ENCODE data around the gene PLA2G4A.

The PLA2G4A gene

GRCh38 chr1:186967656-186968394 is 139.1 kb downstream of the PLA2G4A start:
- no peaks in the 10 kb centered on the region for H3K9me3 ChIP-seq (ENCODE audit: insufficient read depth, low read depth, low read length)
- no peaks in the 10 kb centered on the region for H3F3A ChIP-seq (ENCODE audit: low read depth)
- no peaks in the 10 kb centered on the region for H3K27me3 ChIP-seq (ENCODE audit: insufficient read depth, low read length, poor library complexity, severe bottlenecking)
- no peaks in the 10 kb centered on the region for H3K9me2 ChIP-seq (replicated peaks; ENCODE audit: low read depth, low read length)
- no peak overlapping the region for H3K4me3 ChIP-seq (ENCODE audit: low read length, poor library complexity, severe bottlenecking)
- no peaks in the 10 kb centered on the region for H3K79me2 ChIP-seq (ENCODE audit: insufficient read depth, low read length)
- no peaks in the 10 kb centered on the region for H3K4me1 ChIP-seq (ENCODE audit: insufficient read depth, low read length, poor library complexity, severe bottlenecking)
- no peak overlapping the region for H3K4me2 ChIP-seq (ENCODE audit: low read depth, low read length, poor library complexity, severe bottlenecking)
- no peaks in the 10 kb centered on the region for H4K20me1 ChIP-seq (ENCODE audit: insufficient read depth, low read length, poor library complexity, severe bottlenecking)
- no peaks in the 10 kb centered on the region for H3K36me3 ChIP-seq (ENCODE audit: insufficient read depth, low read length)
- no peak overlapping the region for H2AFZ ChIP-seq (ENCODE audit: low read length)
- H3K9ac ChIP-seq (ENCODE audit: low read depth, low read length, poor library complexity, severe bottlenecking): no peak overlapping the region
- no peak for TF ChIP-seq EZH2phosphoT487 (IDR thresholded peaks at IDR 0.05; ENCODE audit: borderline replicate concordance)
- TF ChIP-seq, protein P1, sequence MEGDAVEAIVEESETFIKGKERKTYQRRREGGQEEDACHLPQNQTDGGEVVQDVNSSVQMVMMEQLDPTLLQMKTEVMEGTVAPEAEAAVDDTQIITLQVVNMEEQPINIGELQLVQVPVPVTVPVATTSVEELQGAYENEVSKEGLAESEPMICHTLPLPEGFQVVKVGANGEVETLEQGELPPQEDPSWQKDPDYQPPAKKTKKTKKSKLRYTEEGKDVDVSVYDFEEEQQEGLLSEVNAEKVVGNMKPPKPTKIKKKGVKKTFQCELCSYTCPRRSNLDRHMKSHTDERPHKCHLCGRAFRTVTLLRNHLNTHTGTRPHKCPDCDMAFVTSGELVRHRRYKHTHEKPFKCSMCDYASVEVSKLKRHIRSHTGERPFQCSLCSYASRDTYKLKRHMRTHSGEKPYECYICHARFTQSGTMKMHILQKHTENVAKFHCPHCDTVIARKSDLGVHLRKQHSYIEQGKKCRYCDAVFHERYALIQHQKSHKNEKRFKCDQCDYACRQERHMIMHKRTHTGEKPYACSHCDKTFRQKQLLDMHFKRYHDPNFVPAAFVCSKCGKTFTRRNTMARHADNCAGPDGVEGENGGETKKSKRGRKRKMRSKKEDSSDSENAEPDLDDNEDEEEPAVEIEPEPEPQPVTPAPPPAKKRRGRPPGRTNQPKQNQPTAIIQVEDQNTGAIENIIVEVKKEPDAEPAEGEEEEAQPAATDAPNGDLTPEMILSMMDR (conservative IDR thresholded peaks at IDR 0.05; ENCODE audit: low read length): no peak

GRCh38 chr1:186974774-186975181 is 146.0 kb downstream of the PLA2G4A start:
- Histone ChIP-seq H3K9me3 (ENCODE audit: insufficient read depth, low read depth, low read length) (no peaks in the 10 kb centered on the region), H2AFZ (ENCODE audit: low read length) (no peak overlapping the region), H3K9ac (ENCODE audit: low read depth, low read length, poor library complexity, severe bottlenecking) (no peak overlapping the region), H3K27me3 (ENCODE audit: insufficient read depth, low read length, poor library complexity, severe bottlenecking) (no peaks in the 10 kb centered on the region), H3K4me1 (ENCODE audit: insufficient read depth, low read length, poor library complexity, severe bottlenecking) (no peaks in the 10 kb centered on the region), H3F3A (ENCODE audit: low read depth) (no peaks in the 10 kb centered on the region), H3K9me2 (replicated peaks; ENCODE audit: low read depth, low read length) (no peaks in the 10 kb centered on the region), H3K4me2 (ENCODE audit: low read depth, low read length, poor library complexity, severe bottlenecking) (no peak overlapping the region), H3K4me3 (ENCODE audit: low read length, poor library complexity, severe bottlenecking) (no peak overlapping the region), H3K79me2 (ENCODE audit: insufficient read depth, low read length) (no peaks in the 10 kb centered on the region), H4K20me1 (ENCODE audit: insufficient read depth, low read length, poor library complexity, severe bottlenecking) (no peaks in the 10 kb centered on the region), H3K36me3 (ENCODE audit: insufficient read depth, low read length) (no peaks in the 10 kb centered on the region)
- TF ChIP-seq EZH2phosphoT487 (IDR thresholded peaks at IDR 0.05; ENCODE audit: borderline replicate concordance): no peak
- TF ChIP-seq, protein P1 (conservative IDR thresholded peaks at IDR 0.05; ENCODE audit: low read length): no peak

DNA sequence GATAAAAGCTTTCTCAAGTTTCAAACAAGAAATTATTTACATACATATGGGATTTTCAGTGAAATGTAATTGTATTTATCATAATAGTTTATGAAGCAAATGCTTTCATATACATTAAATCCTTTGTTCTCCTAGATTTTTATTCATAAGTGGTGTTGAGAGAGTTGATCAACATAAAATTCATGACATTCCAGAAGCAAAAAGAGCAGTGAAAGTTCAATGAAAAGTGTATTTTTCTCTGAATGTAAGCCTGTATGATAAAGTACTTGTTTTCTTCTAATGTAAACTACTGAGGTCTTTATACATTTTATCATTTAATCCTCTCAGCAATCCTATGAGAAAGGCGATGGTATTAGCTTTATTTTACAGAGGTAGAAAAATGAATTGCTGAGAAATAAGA is 146.5 kb downstream of the PLA2G4A start:
- H3F3A ChIP-seq (ENCODE audit: low read depth): no peaks in the 10 kb centered on the region
- peak overlapping the region; percentile 13; the same call in 1 of the 2 replicates for H2AFZ ChIP-seq (ENCODE audit: low read length)
- H3K79me2 ChIP-seq (ENCODE audit: insufficient read depth, low read length): no peaks in the 10 kb centered on the region
- TF ChIP-seq, protein P1 (conservative IDR thresholded peaks at IDR 0.05; ENCODE audit: low read length): no peak
- TF ChIP-seq EZH2phosphoT487 (IDR thresholded peaks at IDR 0.05; ENCODE audit: borderline replicate concordance): no peak
- H3K4me1 ChIP-seq (ENCODE audit: insufficient read depth, low read length, poor library complexity, severe bottlenecking): no peaks in the 10 kb centered on the region
- no peaks in the 10 kb centered on the region for H3K9me2 ChIP-seq (replicated peaks; ENCODE audit: low read depth, low read length)
- H3K27me3 ChIP-seq (ENCODE audit: insufficient read depth, low read length, poor library complexity, severe bottlenecking): no peaks in the 10 kb centered on the region
- H4K20me1 ChIP-seq (ENCODE audit: insufficient read depth, low read length, poor library complexity, severe bottlenecking): no peaks in the 10 kb centered on the region
- no peak overlapping the region for H3K9ac ChIP-seq (ENCODE audit: low read depth, low read length, poor library complexity, severe bottlenecking)
- no peak overlapping the region for H3K4me2 ChIP-seq (ENCODE audit: low read depth, low read length, poor library complexity, severe bottlenecking)
- H3K4me3 ChIP-seq (ENCODE audit: low read length, poor library complexity, severe bottlenecking): no peak overlapping the region
- H3K9me3 ChIP-seq (ENCODE audit: insufficient read depth, low read depth, low read length): no peaks in the 10 kb centered on the region
- no peaks in the 10 kb centered on the region for H3K36me3 ChIP-seq (ENCODE audit: insufficient read depth, low read length)

Data from Loucy (cell line).